Measurements from ENCODE around the gene GAS7. TPM values are rescaled to one million over a fixed set of nuclear protein-coding genes. Genes with fewer than 3 reads are reported as not detected.

Gene GAS7
- total RNA-seq, 1 experiment from 2014 or later, result 4.1 TPM

DNA sequence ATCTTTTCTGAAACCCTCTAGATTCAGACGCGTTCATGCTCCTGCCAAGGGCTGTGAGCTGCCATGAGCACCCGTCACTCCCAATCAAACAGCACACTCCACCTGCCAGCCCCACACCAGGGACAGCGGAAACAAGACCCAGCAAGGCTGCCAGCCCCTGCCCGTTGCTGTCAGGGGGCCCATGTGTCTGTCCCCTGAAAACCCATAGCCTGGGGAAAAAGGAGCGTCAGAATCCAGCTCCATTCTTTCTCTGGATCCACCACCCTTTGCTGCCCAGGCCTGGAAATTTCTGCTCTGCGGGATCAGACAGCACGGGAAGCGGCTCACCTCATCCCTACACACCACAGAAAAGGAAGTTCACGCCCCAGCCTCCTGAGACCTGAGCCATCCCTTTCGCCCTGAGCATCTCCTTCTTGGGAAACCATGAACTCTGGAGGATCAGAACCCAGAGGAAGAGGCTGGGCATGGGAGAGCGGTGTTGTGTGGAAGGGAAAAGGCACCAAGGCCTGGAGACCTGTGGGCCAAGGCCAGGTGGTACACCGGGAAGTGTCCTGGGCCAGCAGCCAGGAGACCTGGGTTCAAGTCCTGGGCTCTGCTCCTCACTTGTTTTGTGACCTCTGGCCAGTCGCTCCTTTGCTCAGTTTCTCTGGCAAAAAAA is 241.8 kb downstream of the GAS7 start:
- ATAC-seq, result no peak
- H3K9me3 ChIP-seq (ENCODE audit: control insufficient read depth in 1 of 2, insufficient read depth in 1 of 2, low read depth in 1 of 2, low read length in 2 of 2), result no peaks in the 10 kb centered on the region
- no peak overlapping the region for H3K9ac ChIP-seq (ENCODE audit: low read length)
- intact Hi-C loops (cut with micrococcal nuclease), result no loop called here
- no peaks in the 10 kb centered on the region for H3K4me1 ChIP-seq (ENCODE audit: control insufficient read depth in 1 of 2, insufficient read depth in 2 of 2, low read length in 2 of 2)
- no peak overlapping the region for H2AFZ ChIP-seq (ENCODE audit: low read depth, low read length, poor library complexity, severe bottlenecking)
- BruUV-seq (replicated peaks), result no TSS peak
- RAD21 ChIA-PET (ENCODE audit: low non-redundant PET in 1 of 2, low total read pairs in 2 of 2, uncharacterized antibody in 2 of 2, unreplicated experiment in 2 of 2), result no interaction called here
- peaks cover 19% of the 10 kb centered on the region; the same call in 1 of the 2 replicates for H3K27me3 ChIP-seq (ENCODE audit: insufficient read depth, low read length)
- no peaks in the 10 kb centered on the region for H3K36me3 ChIP-seq (ENCODE audit: control insufficient read depth in 1 of 2, insufficient read depth in 2 of 2, low read length in 2 of 2)
- CTCF ChIA-PET, result interaction anchor here (0.6 to 1.0 kb wide), 2 partner anchors 28 to 30 kb away, joined by 4 read pairs; no protein-coding TSS in a partner anchor
- no peaks in the 10 kb centered on the region for H3K79me2 ChIP-seq (ENCODE audit: insufficient read depth, low read length)
- no peak overlapping the region for H3K27ac ChIP-seq (ENCODE audit: low read depth, low read length)
- H3K9me2 ChIP-seq (ENCODE audit: insufficient read depth), result no peaks in the 10 kb centered on the region
- H4K20me1 ChIP-seq (ENCODE audit: insufficient read depth), result no peaks in the 10 kb centered on the region
- no peak overlapping the region for H3K4me3 ChIP-seq (replicated peaks in 1 of 2; ENCODE audit: low read depth in 1 of 2, low read length in 2 of 2)
- H3K4me2 ChIP-seq (ENCODE audit: low read length), result no peak overlapping the region
- DNase-seq (ENCODE audit: low read depth, low spot score), result no peak
- POLR2A ChIA-PET, result no interaction called here
- TF ChIP-seq, protein P1, sequence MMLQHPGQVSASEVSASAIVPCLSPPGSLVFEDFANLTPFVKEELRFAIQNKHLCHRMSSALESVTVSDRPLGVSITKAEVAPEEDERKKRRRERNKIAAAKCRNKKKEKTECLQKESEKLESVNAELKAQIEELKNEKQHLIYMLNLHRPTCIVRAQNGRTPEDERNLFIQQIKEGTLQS (IDR thresholded peaks at IDR 0.05), result no peak
- TF ChIP-seq EGR1 (IDR thresholded peaks at IDR 0.05; ENCODE audit: low read depth) (no peak), CBX3 (IDR thresholded peaks at IDR 0.05; ENCODE audit: low read depth) (no peak)

DNA sequence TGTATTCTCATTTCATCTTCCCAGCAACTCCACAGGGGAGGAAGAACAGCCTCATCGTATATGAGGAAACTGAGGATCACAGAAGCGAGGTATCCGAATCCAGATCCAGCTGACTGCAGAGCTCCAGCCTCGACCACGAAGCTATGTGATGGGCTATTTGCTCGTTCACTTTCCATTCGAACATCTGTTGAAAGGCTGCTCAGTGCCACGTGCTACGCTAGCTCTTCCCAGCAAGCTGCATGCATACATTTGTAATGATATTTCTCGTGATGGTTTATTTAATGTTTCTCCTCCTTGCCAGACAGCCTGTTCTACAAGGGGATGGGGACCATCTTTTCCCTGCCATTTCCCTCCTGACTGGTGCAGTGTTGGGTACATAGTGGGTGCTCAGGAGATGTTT is 244.9 kb downstream of the GAS7 start:
- ChIA-PET POLR2A (no interaction called here), RAD21 (ENCODE audit: low non-redundant PET in 1 of 2, low total read pairs in 2 of 2, uncharacterized antibody in 2 of 2, unreplicated experiment in 2 of 2) (no interaction called here), CTCF (interaction anchor here (1.1 kb wide), 1 partner anchor 28 kb away, joined by 3 read pairs; no protein-coding TSS in a partner anchor)
- Histone ChIP-seq H3K9ac (ENCODE audit: low read length) (no peak overlapping the region), H3K4me2 (ENCODE audit: low read length) (no peak overlapping the region), H3K27ac (ENCODE audit: low read depth, low read length) (no peak overlapping the region), H3K9me3 (ENCODE audit: control insufficient read depth in 1 of 2, insufficient read depth in 1 of 2, low read depth in 1 of 2, low read length in 2 of 2) (no peaks in the 10 kb centered on the region), H2AFZ (ENCODE audit: low read depth, low read length, poor library complexity, severe bottlenecking) (no peak overlapping the region), H3K79me2 (ENCODE audit: insufficient read depth, low read length) (no peaks in the 10 kb centered on the region), H3K4me3 (replicated peaks in 1 of 2; ENCODE audit: low read depth in 1 of 2, low read length in 2 of 2) (no peak overlapping the region), H3K36me3 (ENCODE audit: control insufficient read depth in 1 of 2, insufficient read depth in 2 of 2, low read length in 2 of 2) (no peaks in the 10 kb centered on the region), H4K20me1 (ENCODE audit: insufficient read depth) (no peaks in the 10 kb centered on the region), H3K27me3 (ENCODE audit: insufficient read depth, low read length) (peaks cover 19% of the 10 kb centered on the region; the same call in 1 of the 2 replicates), H3K9me2 (ENCODE audit: insufficient read depth) (no peaks in the 10 kb centered on the region), H3K4me1 (ENCODE audit: control insufficient read depth in 1 of 2, insufficient read depth in 2 of 2, low read length in 2 of 2) (no peaks in the 10 kb centered on the region)
- ATAC-seq (no peak), DNase-seq (ENCODE audit: low read depth, low spot score) (no peak)
- intact Hi-C loops (cut with micrococcal nuclease), result no loop called here
- no TSS peak for BruUV-seq (replicated peaks)
- TF ChIP-seq POLR2AphosphoS5 (IDR thresholded peaks at IDR 0.05; ENCODE audit: low read depth, low read length), result no peak
- TF ChIP-seq, protein P2, sequence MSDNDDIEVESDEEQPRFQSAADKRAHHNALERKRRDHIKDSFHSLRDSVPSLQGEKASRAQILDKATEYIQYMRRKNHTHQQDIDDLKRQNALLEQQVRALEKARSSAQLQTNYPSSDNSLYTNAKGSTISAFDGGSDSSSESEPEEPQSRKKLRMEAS (IDR thresholded peaks at IDR 0.05), result no peak
- no peak for TF ChIP-seq EGR1 (IDR thresholded peaks at IDR 0.05; ENCODE audit: low read depth)
- TF ChIP-seq, protein P3, sequence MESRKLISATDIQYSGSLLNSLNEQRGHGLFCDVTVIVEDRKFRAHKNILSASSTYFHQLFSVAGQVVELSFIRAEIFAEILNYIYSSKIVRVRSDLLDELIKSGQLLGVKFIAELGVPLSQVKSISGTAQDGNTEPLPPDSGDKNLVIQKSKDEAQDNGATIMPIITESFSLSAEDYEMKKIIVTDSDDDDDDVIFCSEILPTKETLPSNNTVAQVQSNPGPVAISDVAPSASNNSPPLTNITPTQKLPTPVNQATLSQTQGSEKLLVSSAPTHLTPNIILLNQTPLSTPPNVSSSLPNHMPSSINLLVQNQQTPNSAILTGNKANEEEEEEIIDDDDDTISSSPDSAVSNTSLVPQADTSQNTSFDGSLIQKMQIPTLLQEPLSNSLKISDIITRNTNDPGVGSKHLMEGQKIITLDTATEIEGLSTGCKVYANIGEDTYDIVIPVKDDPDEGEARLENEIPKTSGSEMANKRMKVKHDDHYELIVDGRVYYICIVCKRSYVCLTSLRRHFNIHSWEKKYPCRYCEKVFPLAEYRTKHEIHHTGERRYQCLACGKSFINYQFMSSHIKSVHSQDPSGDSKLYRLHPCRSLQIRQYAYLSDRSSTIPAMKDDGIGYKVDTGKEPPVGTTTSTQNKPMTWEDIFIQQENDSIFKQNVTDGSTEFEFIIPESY (IDR thresholded peaks at IDR 0.05; ENCODE audit: extremely low read depth, insufficient replicate concordance, low read length), result no peak
- TF ChIP-seq FOSL1 (IDR thresholded peaks at IDR 0.05; ENCODE audit: low read depth), result no peak
- no peak for TF ChIP-seq SP1 (IDR thresholded peaks at IDR 0.05; ENCODE audit: low read depth)
- TF ChIP-seq, protein P4, sequence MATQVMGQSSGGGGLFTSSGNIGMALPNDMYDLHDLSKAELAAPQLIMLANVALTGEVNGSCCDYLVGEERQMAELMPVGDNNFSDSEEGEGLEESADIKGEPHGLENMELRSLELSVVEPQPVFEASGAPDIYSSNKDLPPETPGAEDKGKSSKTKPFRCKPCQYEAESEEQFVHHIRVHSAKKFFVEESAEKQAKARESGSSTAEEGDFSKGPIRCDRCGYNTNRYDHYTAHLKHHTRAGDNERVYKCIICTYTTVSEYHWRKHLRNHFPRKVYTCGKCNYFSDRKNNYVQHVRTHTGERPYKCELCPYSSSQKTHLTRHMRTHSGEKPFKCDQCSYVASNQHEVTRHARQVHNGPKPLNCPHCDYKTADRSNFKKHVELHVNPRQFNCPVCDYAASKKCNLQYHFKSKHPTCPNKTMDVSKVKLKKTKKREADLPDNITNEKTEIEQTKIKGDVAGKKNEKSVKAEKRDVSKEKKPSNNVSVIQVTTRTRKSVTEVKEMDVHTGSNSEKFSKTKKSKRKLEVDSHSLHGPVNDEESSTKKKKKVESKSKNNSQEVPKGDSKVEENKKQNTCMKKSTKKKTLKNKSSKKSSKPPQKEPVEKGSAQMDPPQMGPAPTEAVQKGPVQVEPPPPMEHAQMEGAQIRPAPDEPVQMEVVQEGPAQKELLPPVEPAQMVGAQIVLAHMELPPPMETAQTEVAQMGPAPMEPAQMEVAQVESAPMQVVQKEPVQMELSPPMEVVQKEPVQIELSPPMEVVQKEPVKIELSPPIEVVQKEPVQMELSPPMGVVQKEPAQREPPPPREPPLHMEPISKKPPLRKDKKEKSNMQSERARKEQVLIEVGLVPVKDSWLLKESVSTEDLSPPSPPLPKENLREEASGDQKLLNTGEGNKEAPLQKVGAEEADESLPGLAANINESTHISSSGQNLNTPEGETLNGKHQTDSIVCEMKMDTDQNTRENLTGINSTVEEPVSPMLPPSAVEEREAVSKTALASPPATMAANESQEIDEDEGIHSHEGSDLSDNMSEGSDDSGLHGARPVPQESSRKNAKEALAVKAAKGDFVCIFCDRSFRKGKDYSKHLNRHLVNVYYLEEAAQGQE (IDR thresholded peaks at IDR 0.05; ENCODE audit: low read depth), result no peak
- no peak for TF ChIP-seq POLR2A (IDR thresholded peaks at IDR 0.05; ENCODE audit: borderline replicate concordance, extremely low read depth, insufficient read depth, insufficient read length)
- TF ChIP-seq EZH2 (IDR thresholded peaks at IDR 0.05), result no peak
- TF ChIP-seq CEBPB (IDR thresholded peaks at IDR 0.05; ENCODE audit: low read depth), result no peak
- TF ChIP-seq YY1 (IDR thresholded peaks at IDR 0.05; ENCODE audit: extremely low read depth, insufficient replicate concordance, low read depth, low read length), result no peak
- TF ChIP-seq EZH2phosphoT487 (IDR thresholded peaks at IDR 0.05; ENCODE audit: borderline replicate concordance), result no peak

Measured in HCT116 (cell line).